ENCODE data around the gene WNT16. TPM values are rescaled to one million over a fixed set of nuclear protein-coding genes. Genes with fewer than 3 reads are reported as not detected.

WNT16 gene
- total RNA-seq, 1 experiment from 2014 or later = not detected

DNA sequence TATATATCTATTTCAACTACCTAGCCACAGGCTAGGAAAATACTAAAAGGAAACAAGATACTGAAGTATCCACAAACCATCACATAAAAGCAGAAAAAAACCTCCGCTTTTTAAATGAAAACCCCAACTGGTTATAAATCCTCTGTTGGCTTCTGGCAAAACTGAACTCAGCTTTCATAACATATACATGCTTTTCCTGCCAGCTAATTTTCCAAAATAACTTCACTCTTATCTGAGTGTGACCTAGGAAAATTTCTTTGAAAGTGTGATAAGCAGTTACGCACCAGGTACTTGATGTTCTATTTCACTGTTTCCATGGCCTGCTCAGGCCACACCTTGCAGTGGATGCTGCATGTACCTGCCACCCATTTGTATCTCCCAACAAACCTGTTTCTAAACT lies 55.5 kb downstream of the WNT16 start:
- no peaks in the 10 kb centered on the region for H3K27me3 Mint-ChIP-seq (ENCODE audit: low read depth)
- Histone ChIP-seq H3K9ac (ENCODE audit: extremely low read depth, insufficient read length, low read length) (no peak overlapping the region), H3K18ac (ENCODE audit: insufficient read length, low read depth, low read length) (no peak overlapping the region), H2BK5ac (ENCODE audit: insufficient read length, low read length) (no peak overlapping the region), H3T11ph (ENCODE audit: low read length) (no peak overlapping the region), H3K23me2 (ENCODE audit: insufficient read length, low read depth, low read length, poor library complexity, severe bottlenecking) (no peaks in the 10 kb centered on the region), H4K8ac (replicated peaks; ENCODE audit: insufficient read length, low read depth, low read length) (no peak overlapping the region), H3K14ac (ENCODE audit: insufficient read depth, low read length) (no peak overlapping the region), H3K56ac (ENCODE audit: insufficient read length, low read depth, low read length) (no peak overlapping the region), H3K79me2 (ENCODE audit: insufficient read depth, low read length) (peaks cover 15% of the 10 kb centered on the region; the same call in 1 of the 2 replicates), H2BK15ac (ENCODE audit: low read depth, low read length) (no peak overlapping the region), H4K91ac (ENCODE audit: insufficient read length, low read depth, low read length) (no peak overlapping the region), H3K4me1 (ENCODE audit: insufficient read depth, low read length) (no peaks in the 10 kb centered on the region), H4K5ac (ENCODE audit: insufficient read length, low read depth, low read length) (no peak overlapping the region), H3K4me2 (ENCODE audit: insufficient read depth, insufficient read length, low read length) (no peak overlapping the region), H3K27me3 (ENCODE audit: insufficient read depth, low read length) (no peaks in the 10 kb centered on the region), H3K27ac (ENCODE audit: insufficient read length, low read depth, low read length) (no peak overlapping the region), H4K20me1 (ENCODE audit: control insufficient read depth, insufficient read depth, insufficient read length) (no peaks in the 10 kb centered on the region), H3K23ac (ENCODE audit: insufficient read length, low read depth, low read length) (no peak overlapping the region), H2BK20ac (ENCODE audit: low read depth, low read length, poor library complexity, severe bottlenecking) (no peak overlapping the region), H2BK12ac (ENCODE audit: insufficient read length, low read depth, low read length) (no peak overlapping the region), H2AK5ac (ENCODE audit: insufficient read length, low read length) (no peak overlapping the region), H2AFZ (ENCODE audit: low read length) (no peak overlapping the region), H2BK120ac (ENCODE audit: low read depth, low read length, poor library complexity, severe bottlenecking) (no peak overlapping the region), H3K79me1 (ENCODE audit: insufficient read depth, low read depth, low read length, poor library complexity, severe bottlenecking) (peaks cover under 1% of the 10 kb centered on the region), H3K4ac (ENCODE audit: low read depth, low read length) (no peak overlapping the region), H3K9me3 (ENCODE audit: control insufficient read depth, low read depth, low read length) (no peaks in the 10 kb centered on the region)
- no peaks in the 10 kb centered on the region for H3K9me3 Mint-ChIP-seq
- no peak overlapping the region for H3K4me3 Mint-ChIP-seq
- TF ChIP-seq, protein P1, sequence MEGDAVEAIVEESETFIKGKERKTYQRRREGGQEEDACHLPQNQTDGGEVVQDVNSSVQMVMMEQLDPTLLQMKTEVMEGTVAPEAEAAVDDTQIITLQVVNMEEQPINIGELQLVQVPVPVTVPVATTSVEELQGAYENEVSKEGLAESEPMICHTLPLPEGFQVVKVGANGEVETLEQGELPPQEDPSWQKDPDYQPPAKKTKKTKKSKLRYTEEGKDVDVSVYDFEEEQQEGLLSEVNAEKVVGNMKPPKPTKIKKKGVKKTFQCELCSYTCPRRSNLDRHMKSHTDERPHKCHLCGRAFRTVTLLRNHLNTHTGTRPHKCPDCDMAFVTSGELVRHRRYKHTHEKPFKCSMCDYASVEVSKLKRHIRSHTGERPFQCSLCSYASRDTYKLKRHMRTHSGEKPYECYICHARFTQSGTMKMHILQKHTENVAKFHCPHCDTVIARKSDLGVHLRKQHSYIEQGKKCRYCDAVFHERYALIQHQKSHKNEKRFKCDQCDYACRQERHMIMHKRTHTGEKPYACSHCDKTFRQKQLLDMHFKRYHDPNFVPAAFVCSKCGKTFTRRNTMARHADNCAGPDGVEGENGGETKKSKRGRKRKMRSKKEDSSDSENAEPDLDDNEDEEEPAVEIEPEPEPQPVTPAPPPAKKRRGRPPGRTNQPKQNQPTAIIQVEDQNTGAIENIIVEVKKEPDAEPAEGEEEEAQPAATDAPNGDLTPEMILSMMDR (conservative IDR thresholded peaks at IDR 0.05) = no peak
- WGBS (ENCODE audit: extremely low coverage, insufficient read length, low lambda C conversion rate) = no CpG with 5 or more reads among the region's 2 CpGs
- DNase-seq = no peak
- H3K36me3 Mint-ChIP-seq (ENCODE audit: insufficient read depth in 1 of 3, low read depth in 3 of 3) = peaks cover 2 to 6% (median 4%) of the 10 kb centered on the region in 3 experiments; a peak in 3 of 7 replicates
- no peak overlapping the region; a peak in 1 of 7 replicates for H3K27ac Mint-ChIP-seq
- peaks cover 13 to 19% of the 10 kb centered on the region in 2 experiments for H3K4me1 Mint-ChIP-seq
